HEK293 (cell line): ENCODE results near the gene KRTAP12-1.
A peak's percentile ranks its signal among the peaks of the same experiment; 100 is the strongest.

ENCODE experiments used
- CTCF ChIA-PET: fragments of 350-600 bp; formaldehyde crosslinking; extraction: SDS; loops from one replicate; lab custom pipeline; 2021; ENCODE audit warnings: antibody characterized with exemption; lab: Yijun Ruan, JAX
- POLR2A ChIA-PET: fragments of 300-600 bp; formaldehyde crosslinking; extraction: SDS; loops from one replicate; lab custom pipeline; 2020; ENCODE audit warnings: antibody characterized with exemption, inconsistent platforms; lab: Yijun Ruan, JAX
- H3K27ac ChIP-seq: fragments of 200-500 bp; sonication (Bioruptor generic); 2 replicates; pipeline ENCODE4 v1.5.1; 2014; ENCODE audit warnings: low read depth, low read length, control low read depth, inconsistent platforms; ENCODE audit errors: extremely low read depth
- H3K36me3 ChIP-seq, 2 experiments: fragments of 200-500 bp in 1 of 2; sonication (Bioruptor generic) in 1 of 2; 1 replicate in 1 of 2; 2 replicates in 1 of 2; pipeline ENCODE4 v1.5.1; 2014 to 2017; ENCODE audit warnings: inconsistent platforms in 2 of 2, low read length in 2 of 2; ENCODE audit not compliant: control insufficient read depth in 2 of 2, insufficient read depth in 1 of 2
- H3K4me1 ChIP-seq: fragments of 200-500 bp; sonication (Bioruptor generic); 2 replicates; pipeline ENCODE4 v1.5.1; 2014; ENCODE audit warnings: mild to moderate bottlenecking, low read length, inconsistent platforms; ENCODE audit not compliant: control insufficient read depth, insufficient read depth
- H3K4me3 ChIP-seq: 2 replicates; pipeline ENCODE4 v1.5.1; 2011; ENCODE audit warnings: low read depth, mild to moderate bottlenecking, control low read depth, low read length, moderate library complexity
- H3K9me3 ChIP-seq: fragments of 200-500 bp; sonication (Bioruptor generic); 2 replicates; pipeline ENCODE4 v1.5.1; 2014; ENCODE audit warnings: low read depth, low read length, inconsistent platforms; ENCODE audit not compliant: control insufficient read depth, insufficient read depth
- HOXA7 ChIP-seq: sonication (generic); formaldehyde crosslinking; IDR thresholded peaks from 2 replicates; pipeline ENCODE4 v1.8.1; 2022; ENCODE audit warnings: missing genetic modification reagents, borderline replicate concordance
- KLF10 ChIP-seq: fragments of 450-650 bp; IDR thresholded peaks from 2 replicates; pipeline ENCODE4 v1.5.1; 2018; ENCODE audit warnings: missing biosample characterization, mild to moderate bottlenecking, missing genetic modification characterization
- KLF8 ChIP-seq: fragments of 450-650 bp; formaldehyde crosslinking; IDR thresholded peaks from 2 replicates; pipeline ENCODE4 v1.5.1; 2016; ENCODE audit warnings: missing biosample characterization, missing genetic modification characterization
- PRDM1 ChIP-seq: fragments of 450-650 bp; formaldehyde crosslinking; IDR thresholded peaks from 2 replicates; pipeline ENCODE4; 2016; ENCODE audit warnings: missing biosample characterization, missing genetic modification characterization
- SETDB1 ChIP-seq: IDR thresholded peaks from one replicate; pipeline ENCODE4 v1.6.1; 2017; ENCODE audit warnings: mild to moderate bottlenecking, low read length, moderate library complexity, mixed read lengths; ENCODE audit not compliant: insufficient read length
- ZBTB8A ChIP-seq: fragments of 450-650 bp; formaldehyde crosslinking; IDR thresholded peaks from 2 replicates; pipeline ENCODE4 v1.5.1; 2016; ENCODE audit warnings: missing biosample characterization, missing genetic modification characterization
- ZNF366 ChIP-seq: fragments of 450-650 bp; formaldehyde crosslinking; conservative IDR thresholded peaks from 2 replicates; pipeline ENCODE4 v1.5.1; 2016; ENCODE audit warnings: missing biosample characterization, missing genetic modification characterization
- ZNF433 ChIP-seq: fragments of 450-650 bp; formaldehyde crosslinking; IDR thresholded peaks from 2 replicates; pipeline ENCODE4 v1.5.1; 2016; ENCODE audit warnings: missing biosample characterization, missing genetic modification characterization, low read depth
- ZNF488 ChIP-seq: fragments of 450-650 bp; formaldehyde crosslinking; IDR thresholded peaks from 2 replicates; pipeline ENCODE4 v1.5.1; 2016; ENCODE audit warnings: missing biosample characterization, missing genetic modification characterization
- ZNF623 ChIP-seq: fragments of 450-650 bp; formaldehyde crosslinking; IDR thresholded peaks from 2 replicates; pipeline ENCODE4 v1.5.1; 2016; ENCODE audit warnings: missing biosample characterization, missing genetic modification characterization
- ZNF768 ChIP-seq: fragments of 450-650 bp; formaldehyde crosslinking; IDR thresholded peaks from 2 replicates; pipeline ENCODE4 v1.5.1; 2018; ENCODE audit warnings: missing biosample characterization, mild to moderate bottlenecking, missing genetic modification characterization
- TF ChIP-seq, protein P1 (sequence below): fragments of 450-650 bp; formaldehyde crosslinking; IDR thresholded peaks from 2 replicates; pipeline ENCODE4 v1.5.1; 2017; ENCODE audit warnings: missing biosample characterization, mild to moderate bottlenecking, missing genetic modification characterization, moderate library complexity

The KRTAP12-1 gene

GRCh38 chr21:44636209-44637017 lies 45.5 kb downstream of the KRTAP12-1 start (continued):
- TF ChIP-seq ZNF366 (tag by site-specific recombination) (no peak), ZNF623 (tag by site-specific recombination) (no peak), HOXA7 (CRISPR knock-in tag) (no peak), ZNF433 (tag by site-specific recombination) (no peak), ZNF488 (tag by site-specific recombination) (no peak), KLF8 (no peak)
- TF ChIP-seq, all 188 proteins: peak for 0

DNA sequence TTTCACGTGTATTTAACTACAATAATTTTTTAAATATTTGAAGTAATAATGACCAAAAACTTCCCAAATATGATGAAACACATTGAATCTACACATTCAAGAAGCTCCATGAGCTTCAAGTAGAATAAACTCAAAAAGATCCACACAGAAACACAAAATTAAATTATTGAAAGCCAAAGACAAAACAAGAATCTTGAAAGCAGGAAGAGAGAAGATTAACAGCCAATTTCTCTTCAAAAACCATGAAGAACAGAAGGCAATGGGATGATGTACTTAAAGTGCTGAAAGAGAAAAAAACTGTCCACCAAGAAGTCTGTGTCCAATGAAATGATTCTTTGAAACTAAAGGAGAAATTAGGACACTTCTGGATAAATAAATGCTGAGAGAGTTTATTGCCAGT lies 49.9 kb downstream of the KRTAP12-1 start:
- TF ChIP-seq KLF10 (tag by site-specific recombination) (no peak), ZNF768 (tag by site-specific recombination) (no peak), ZBTB8A (tag by site-specific recombination) (no peak), SETDB1 (peak; percentile 73), PRDM1 (no peak)
- TF ChIP-seq, protein P1, sequence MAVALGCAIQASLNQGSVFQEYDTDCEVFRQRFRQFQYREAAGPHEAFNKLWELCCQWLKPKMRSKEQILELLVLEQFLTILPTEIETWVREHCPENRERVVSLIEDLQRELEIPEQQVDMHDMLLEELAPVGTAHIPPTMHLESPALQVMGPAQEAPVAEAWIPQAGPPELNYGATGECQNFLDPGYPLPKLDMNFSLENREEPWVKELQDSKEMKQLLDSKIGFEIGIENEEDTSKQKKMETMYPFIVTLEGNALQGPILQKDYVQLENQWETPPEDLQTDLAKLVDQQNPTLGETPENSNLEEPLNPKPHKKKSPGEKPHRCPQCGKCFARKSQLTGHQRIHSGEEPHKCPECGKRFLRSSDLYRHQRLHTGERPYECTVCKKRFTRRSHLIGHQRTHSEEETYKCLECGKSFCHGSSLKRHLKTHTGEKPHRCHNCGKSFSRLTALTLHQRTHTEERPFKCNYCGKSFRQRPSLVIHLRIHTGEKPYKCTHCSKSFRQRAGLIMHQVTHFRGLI (tag by site-specific recombination) = no peak
- ChIA-PET CTCF (no interaction called here), POLR2A (no interaction called here)
- Histone ChIP-seq H3K36me3 (no peaks in the 10 kb centered on the region), H3K4me3 (no peak overlapping the region), H3K27ac (no peak overlapping the region), H3K9me3 (no peaks in the 10 kb centered on the region), H3K4me1 (no peaks in the 10 kb centered on the region)
